Right kidney (tissue), 1 donor: ENCODE measurements around the gene SH3BP2.

Experiments
- DNase-seq: peaks from one replicate; pipeline ENCODE4 v3.0.0-alpha.2; 2016

Gene SH3BP2

GRCh38 chr4:2819244-2820215, 26.6 kb downstream of the SH3BP2 start:
- DNase-seq, result no peak

GRCh38 chr4:2820216-2820982, 27.5 kb downstream of the SH3BP2 start:
- DNase-seq, result no peak

GRCh38 chr4:2822461-2823300, 29.8 kb downstream of the SH3BP2 start:
- no peak for DNase-seq

- DNase-seq, result no peak
Observed at GRCh38 chr4:2823301-2823670, 30.4 kb downstream of the SH3BP2 start.

GRCh38 chr4:2823671-2824328, 30.9 kb downstream of the SH3BP2 start:
- no peak for DNase-seq

- no peak for DNase-seq
Observed at GRCh38 chr4:2824329-2824835, 31.5 kb downstream of the SH3BP2 start.

- DNase-seq, result no peak
Observed at GRCh38 chr4:2824836-2825381, 32.0 kb downstream of the SH3BP2 start.

- no peak for DNase-seq
Observed at GRCh38 chr4:2825740-2826139, 32.9 kb downstream of the SH3BP2 start.

- DNase-seq, result no peak
Observed at GRCh38 chr4:2827071-2827873, 34.4 kb downstream of the SH3BP2 start.

GRCh38 chr4:2827874-2828751, 35.2 kb downstream of the SH3BP2 start:
- no peak for DNase-seq

GRCh38 chr4:2828758-2829181, 35.9 kb downstream of the SH3BP2 start:
- DNase-seq, result no peak

- DNase-seq, result no peak
Observed at GRCh38 chr4:2829321-2829932, 36.5 kb downstream of the SH3BP2 start.

- no peak for DNase-seq
Observed at GRCh38 chr4:2829933-2830451, 37.1 kb downstream of the SH3BP2 start.

- no peak for DNase-seq
Observed at GRCh38 chr4:2830632-2831610, 38.0 kb downstream of the SH3BP2 start.

GRCh38 chr4:2831611-2832308, 38.9 kb downstream of the SH3BP2 start:
- no peak for DNase-seq

GRCh38 chr4:2832309-2832980, 39.6 kb downstream of the SH3BP2 start:
- DNase-seq, result no peak
